DND-41 (cell line): ENCODE data around the gene PRKAG2.

Experiments used
- ATAC-seq: fragments of 200-7000 bp; cut with Tn5 transposase; 3 replicates; pipeline ENCODE4 v1.9.1; 2021; ENCODE audit warnings: low read depth; ENCODE audit not compliant: insufficient read depth
- DNase-seq: peaks from one replicate; pipeline ENCODE4 v3.0.0-alpha.2; 2020
- H2AFZ ChIP-seq: 2 replicates; pipeline ENCODE4 v1.6.0; 2012; ENCODE audit warnings: low read depth, low read length
- H3K27ac ChIP-seq: 2 replicates; pipeline ENCODE4 v1.5.1; 2012; ENCODE audit warnings: low read length, inconsistent platforms
- H3K27me3 ChIP-seq: fragments of 200-600 bp; sonication (generic); 2 replicates; pipeline ENCODE4 v1.6.0; 2012; ENCODE audit warnings: low read length, mild to moderate bottlenecking, inconsistent platforms; ENCODE audit not compliant: insufficient read depth, poor library complexity
- H3K36me3 ChIP-seq: 2 replicates; pipeline ENCODE4 v1.5.1; 2012; ENCODE audit warnings: low read length, inconsistent platforms; ENCODE audit not compliant: insufficient read depth
- H3K4me1 ChIP-seq: 2 replicates; pipeline ENCODE4 v1.5.1; 2012; ENCODE audit warnings: mild to moderate bottlenecking, low read length; ENCODE audit not compliant: insufficient read depth
- H3K4me2 ChIP-seq: 2 replicates; pipeline ENCODE4 v1.6.0; 2012; ENCODE audit warnings: mild to moderate bottlenecking, moderate library complexity, low read length, inconsistent platforms; ENCODE audit not compliant: insufficient read depth
- H3K4me3 ChIP-seq, 2 experiments: fragments of 200-600 bp in 1 of 2; shearing (Covaris generic) in 1 of 2; 2 replicates each; pipeline ENCODE4 v1.5.1; 2012 to 2016; ENCODE audit warnings: inconsistent platforms in 2 of 2, low read length in 2 of 2, mild to moderate bottlenecking in 2 of 2, low read depth in 1 of 2, moderate library complexity in 1 of 2
- H3K79me2 ChIP-seq: 2 replicates; pipeline ENCODE4 v1.6.0; 2012; ENCODE audit warnings: low read length, inconsistent platforms; ENCODE audit not compliant: insufficient read depth
- H3K9ac ChIP-seq: 2 replicates; pipeline ENCODE4 v1.6.0; 2012; ENCODE audit warnings: low read depth, mild to moderate bottlenecking, inconsistent platforms, low read length, moderate library complexity
- H3K9me3 ChIP-seq: 2 replicates; pipeline ENCODE4 v1.5.1; 2012; ENCODE audit warnings: low read length, moderate library complexity, mild to moderate bottlenecking, inconsistent platforms; ENCODE audit not compliant: insufficient read depth, severe bottlenecking
- H4K20me1 ChIP-seq: 2 replicates; pipeline ENCODE4 v1.6.0; 2012; ENCODE audit warnings: low read length; ENCODE audit not compliant: insufficient read depth
- CTCF ChIP-seq: IDR thresholded peaks from 2 replicates; pipeline ENCODE4 v1.5.1; 2012; ENCODE audit warnings: borderline replicate concordance, low read length, moderate library complexity, mild to moderate bottlenecking; ENCODE audit not compliant: poor library complexity, severe bottlenecking; ENCODE audit errors: extremely low read depth
- EZH2 ChIP-seq: IDR thresholded peaks from 3 replicates; pipeline ENCODE4 v1.6.1; 2012; ENCODE audit warnings: borderline replicate concordance, low read depth, mild to moderate bottlenecking, moderate library complexity, low read length, inconsistent platforms; ENCODE audit not compliant: severe bottlenecking

Gene PRKAG2

GRCh38 chr7:151872531-151873401 lies 4.1 kb downstream of the PRKAG2 start:
- Histone ChIP-seq H3K36me3 (no peaks in the 10 kb centered on the region), H4K20me1 (no peaks in the 10 kb centered on the region), H3K79me2 (no peaks in the 10 kb centered on the region), H2AFZ (no peak overlapping the region), H3K4me2 (no peak overlapping the region), H3K4me1 (no peaks in the 10 kb centered on the region), H3K9ac (no peak overlapping the region), H3K4me3 (no peak overlapping the region), H3K9me3 (no peaks in the 10 kb centered on the region), H3K27me3 (no peaks in the 10 kb centered on the region), H3K27ac (no peak overlapping the region)
- ATAC-seq (no peak), DNase-seq (no peak)
- TF ChIP-seq CTCF (no peak), EZH2 (no peak)

- H3K79me2 ChIP-seq: no peaks in the 10 kb centered on the region
- H3K27me3 ChIP-seq: no peaks in the 10 kb centered on the region
- no peaks in the 10 kb centered on the region for H4K20me1 ChIP-seq
- ATAC-seq: no peak
- no peak overlapping the region for H3K9ac ChIP-seq
- H3K4me3 ChIP-seq: no peak overlapping the region
- TF ChIP-seq EZH2 (no peak), CTCF (peak; percentile 17)
- no peaks in the 10 kb centered on the region for H3K4me1 ChIP-seq
- no peaks in the 10 kb centered on the region for H3K9me3 ChIP-seq
- H2AFZ ChIP-seq: no peak overlapping the region
- H3K36me3 ChIP-seq: no peaks in the 10 kb centered on the region
- DNase-seq: no peak
- H3K27ac ChIP-seq: no peak overlapping the region
- H3K4me2 ChIP-seq: no peak overlapping the region
Observed at GRCh38 chr7:151871904-151872303, 5.0 kb downstream of the PRKAG2 start.

GRCh38 chr7:151871189-151871735 lies 5.7 kb downstream of the PRKAG2 start:
- TF ChIP-seq EZH2 (no peak), CTCF (no peak)
- H3K4me1 ChIP-seq: no peaks in the 10 kb centered on the region
- H3K9ac ChIP-seq: no peak overlapping the region
- H3K79me2 ChIP-seq: no peaks in the 10 kb centered on the region
- no peak overlapping the region for H3K27ac ChIP-seq
- no peaks in the 10 kb centered on the region for H3K9me3 ChIP-seq
- no peak for DNase-seq
- no peaks in the 10 kb centered on the region for H3K27me3 ChIP-seq
- H4K20me1 ChIP-seq: no peaks in the 10 kb centered on the region
- H3K36me3 ChIP-seq: no peaks in the 10 kb centered on the region
- no peak for ATAC-seq
- no peak overlapping the region for H2AFZ ChIP-seq
- no peak overlapping the region for H3K4me3 ChIP-seq
- H3K4me2 ChIP-seq: no peak overlapping the region
